ENCODE measurements around the gene PKD1.

Gene PKD1

DNA sequence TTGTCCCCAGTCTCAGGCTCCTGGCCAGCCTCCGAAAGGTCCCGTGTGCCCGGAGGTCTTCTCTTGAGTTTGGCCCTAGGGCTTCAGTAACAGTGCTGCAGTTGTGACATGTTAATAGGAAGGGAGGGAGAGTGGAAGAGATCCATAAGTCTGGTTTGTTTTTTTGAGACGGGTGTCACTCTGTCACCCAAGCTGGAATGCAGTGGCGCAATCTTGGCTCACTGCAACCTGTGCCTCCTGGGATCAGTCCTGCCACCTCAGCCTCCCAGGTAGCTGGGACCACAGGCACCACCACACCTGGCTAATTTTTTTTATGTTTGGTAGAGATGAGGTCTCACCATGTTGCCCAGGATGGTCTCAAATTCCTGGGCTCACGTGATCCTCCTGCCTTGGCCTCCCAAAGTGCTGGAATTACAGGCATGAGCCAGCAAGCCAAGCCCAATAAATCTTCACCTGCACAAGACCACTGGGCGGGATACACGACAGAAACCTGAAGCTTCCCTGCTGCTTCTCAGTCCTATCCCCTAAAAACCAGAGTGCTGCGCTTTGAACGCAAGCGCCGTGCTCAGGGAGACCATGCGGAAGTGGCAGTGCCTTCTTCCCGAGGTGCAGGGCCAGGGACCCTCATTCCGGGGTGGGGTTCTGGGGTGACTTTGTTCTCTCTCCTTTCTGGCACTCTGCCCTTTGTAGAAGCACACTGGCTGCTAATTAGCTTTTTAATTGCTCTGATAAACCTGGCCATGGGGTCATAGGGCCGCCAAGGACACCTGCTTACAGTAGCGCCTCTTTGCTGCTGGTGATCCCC, 30.8 kb upstream of the PKD1 start:
- H3K27ac ChIP-seq (ENCODE audit: low read length) = no peak overlapping the region
- no peak overlapping the region for H3K9ac ChIP-seq (ENCODE audit: low read depth, low read length)
- no peaks in the 10 kb centered on the region for H3K4me1 ChIP-seq (ENCODE audit: insufficient read depth, low read length)
- no peaks in the 10 kb centered on the region for H3K27me3 ChIP-seq (ENCODE audit: insufficient read depth, low read length)
- H3K36me3 ChIP-seq (ENCODE audit: insufficient read depth, low read depth, low read length) = peaks cover 25% of the 10 kb centered on the region
- no peak overlapping the region for H3K4me3 ChIP-seq (ENCODE audit: low read length)
- H3K9me3 ChIP-seq (ENCODE audit: insufficient read depth, low read depth, low read length) = no peaks in the 10 kb centered on the region

DNA sequence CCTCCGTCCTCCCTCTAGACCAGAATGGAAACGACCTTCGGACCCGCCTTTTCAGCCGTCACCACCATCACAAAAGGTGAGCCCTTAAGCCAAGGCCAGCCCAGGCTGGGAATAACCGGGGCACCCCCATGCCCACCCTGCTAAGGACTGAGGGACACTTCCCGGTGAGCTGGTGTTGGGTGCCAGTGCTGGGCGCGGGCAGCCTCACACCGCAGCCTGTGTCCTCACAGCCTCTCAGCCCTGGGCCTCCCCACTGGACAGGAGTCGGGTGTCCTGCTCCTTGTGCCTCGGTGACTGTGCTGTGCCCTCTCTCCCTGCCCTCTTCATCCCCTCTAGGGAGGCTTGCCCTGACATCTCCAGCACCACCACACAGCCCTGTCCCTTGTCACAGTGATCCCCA, 30.2 kb upstream of the PKD1 start:
- Histone ChIP-seq H3K4me1 (ENCODE audit: insufficient read depth, low read length) (no peaks in the 10 kb centered on the region), H3K27me3 (ENCODE audit: insufficient read depth, low read length) (no peaks in the 10 kb centered on the region), H3K9ac (ENCODE audit: low read depth, low read length) (no peak overlapping the region), H3K9me3 (ENCODE audit: insufficient read depth, low read depth, low read length) (no peaks in the 10 kb centered on the region), H3K4me3 (ENCODE audit: low read length) (no peak overlapping the region), H3K27ac (ENCODE audit: low read length) (no peak overlapping the region), H3K36me3 (ENCODE audit: insufficient read depth, low read depth, low read length) (peaks cover 24% of the 10 kb centered on the region)

DNA sequence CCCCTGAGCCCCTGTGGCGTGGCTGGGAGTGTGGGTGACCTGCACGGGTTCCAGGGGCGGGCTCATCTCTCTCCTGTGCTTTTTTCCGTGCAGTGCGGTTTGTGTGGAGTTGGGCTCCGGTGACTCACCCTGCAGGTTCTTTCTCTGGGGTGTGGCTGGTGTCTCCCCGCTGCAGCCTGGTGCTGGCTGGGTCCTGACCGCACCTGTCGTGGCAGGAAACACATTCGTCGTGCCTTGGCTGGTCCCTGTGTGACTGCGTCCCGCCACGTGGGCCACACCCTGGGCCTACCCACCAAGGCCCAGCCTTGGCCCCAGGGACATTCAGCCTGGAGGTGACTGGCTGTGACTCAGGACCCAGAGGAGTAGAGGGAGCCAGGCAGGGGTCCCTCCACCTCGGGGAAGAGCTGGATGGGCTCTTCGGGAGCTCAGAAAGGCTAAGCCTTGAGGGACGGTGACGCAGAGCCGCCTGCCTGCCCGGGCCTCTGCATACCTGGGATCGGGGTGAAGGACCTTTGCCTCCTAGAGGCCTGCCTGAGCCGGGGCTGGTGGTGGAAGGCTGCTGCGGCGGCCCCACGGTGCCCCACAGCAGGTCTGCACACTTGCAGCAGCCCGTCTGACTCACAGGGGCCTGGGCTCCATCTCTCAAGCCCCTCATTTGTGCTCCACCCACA, 27.6 kb upstream of the PKD1 start:
- H3K9me3 ChIP-seq (ENCODE audit: insufficient read depth, low read depth, low read length) = no peaks in the 10 kb centered on the region
- no peak overlapping the region for H3K4me3 ChIP-seq (ENCODE audit: low read length)
- no peak overlapping the region for H3K27ac ChIP-seq (ENCODE audit: low read length)
- H3K36me3 ChIP-seq (ENCODE audit: insufficient read depth, low read depth, low read length) = peaks cover 23% of the 10 kb centered on the region
- H3K4me1 ChIP-seq (ENCODE audit: insufficient read depth, low read length) = no peaks in the 10 kb centered on the region
- no peaks in the 10 kb centered on the region for H3K27me3 ChIP-seq (ENCODE audit: insufficient read depth, low read length)
- no peak overlapping the region for H3K9ac ChIP-seq (ENCODE audit: low read depth, low read length)

DNA sequence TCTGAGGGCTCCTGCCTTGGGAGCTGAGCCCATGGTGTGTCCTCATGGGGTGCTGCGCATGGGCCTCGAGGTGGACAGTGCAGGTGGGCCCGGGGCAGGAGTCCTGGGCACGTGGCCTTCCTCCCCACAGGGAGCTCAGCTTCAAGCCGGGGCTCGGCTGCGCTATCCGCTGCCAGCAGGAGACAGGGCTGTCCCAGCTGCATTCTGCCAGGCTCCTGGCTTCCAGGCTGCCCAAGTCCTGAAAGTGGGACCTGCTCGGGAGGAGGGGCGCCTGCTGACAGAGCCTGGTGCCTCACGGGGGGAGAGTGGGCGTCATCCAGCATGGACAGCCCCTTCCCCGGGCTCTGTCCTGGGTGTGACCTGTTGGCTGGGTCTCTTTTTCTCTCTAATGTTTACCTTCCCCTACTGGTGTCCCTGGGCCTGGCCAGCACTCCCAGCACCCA, 27.0 kb upstream of the PKD1 start:
- no peaks in the 10 kb centered on the region; the same call in 1 of the 2 replicates for H3K4me1 ChIP-seq (ENCODE audit: insufficient read depth, low read length)
- H3K4me3 ChIP-seq (ENCODE audit: low read length) = no peak overlapping the region
- H3K9ac ChIP-seq (ENCODE audit: low read depth, low read length) = no peak overlapping the region
- no peak overlapping the region for H3K27ac ChIP-seq (ENCODE audit: low read length)
- H3K36me3 ChIP-seq (ENCODE audit: insufficient read depth, low read depth, low read length) = peaks cover 21% of the 10 kb centered on the region
- no peaks in the 10 kb centered on the region for H3K9me3 ChIP-seq (ENCODE audit: insufficient read depth, low read depth, low read length)
- H3K27me3 ChIP-seq (ENCODE audit: insufficient read depth, low read length) = no peaks in the 10 kb centered on the region

DNA sequence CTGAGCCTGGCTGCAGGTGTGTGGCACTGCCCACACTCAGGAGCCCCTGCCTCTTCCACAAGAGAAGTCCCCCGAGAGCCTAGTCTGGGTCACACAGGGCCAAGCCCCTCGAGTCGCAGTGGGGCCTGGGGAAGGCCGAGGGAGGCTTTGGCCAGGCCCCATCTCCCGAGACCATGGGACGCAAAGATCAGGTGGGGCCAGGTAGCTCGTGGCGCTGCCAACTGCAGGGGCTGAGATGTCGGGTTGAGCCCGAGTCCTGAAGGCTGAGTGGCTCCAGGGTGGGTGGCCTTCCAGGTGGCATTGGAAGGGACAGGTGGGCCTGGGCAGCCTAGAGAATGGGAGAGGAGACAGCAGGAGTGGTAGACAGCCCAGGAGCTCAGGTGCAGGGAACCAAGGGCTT, 26.2 kb upstream of the PKD1 start:
- Histone ChIP-seq H3K36me3 (ENCODE audit: insufficient read depth, low read depth, low read length) (peaks cover 26% of the 10 kb centered on the region), H3K9me3 (ENCODE audit: insufficient read depth, low read depth, low read length) (no peaks in the 10 kb centered on the region), H3K27me3 (ENCODE audit: insufficient read depth, low read length) (no peaks in the 10 kb centered on the region), H3K4me3 (ENCODE audit: low read length) (no peak overlapping the region), H3K4me1 (ENCODE audit: insufficient read depth, low read length) (peaks cover under 1% of the 10 kb centered on the region), H3K9ac (ENCODE audit: low read depth, low read length) (no peak overlapping the region), H3K27ac (ENCODE audit: low read length) (no peak overlapping the region)

DNA sequence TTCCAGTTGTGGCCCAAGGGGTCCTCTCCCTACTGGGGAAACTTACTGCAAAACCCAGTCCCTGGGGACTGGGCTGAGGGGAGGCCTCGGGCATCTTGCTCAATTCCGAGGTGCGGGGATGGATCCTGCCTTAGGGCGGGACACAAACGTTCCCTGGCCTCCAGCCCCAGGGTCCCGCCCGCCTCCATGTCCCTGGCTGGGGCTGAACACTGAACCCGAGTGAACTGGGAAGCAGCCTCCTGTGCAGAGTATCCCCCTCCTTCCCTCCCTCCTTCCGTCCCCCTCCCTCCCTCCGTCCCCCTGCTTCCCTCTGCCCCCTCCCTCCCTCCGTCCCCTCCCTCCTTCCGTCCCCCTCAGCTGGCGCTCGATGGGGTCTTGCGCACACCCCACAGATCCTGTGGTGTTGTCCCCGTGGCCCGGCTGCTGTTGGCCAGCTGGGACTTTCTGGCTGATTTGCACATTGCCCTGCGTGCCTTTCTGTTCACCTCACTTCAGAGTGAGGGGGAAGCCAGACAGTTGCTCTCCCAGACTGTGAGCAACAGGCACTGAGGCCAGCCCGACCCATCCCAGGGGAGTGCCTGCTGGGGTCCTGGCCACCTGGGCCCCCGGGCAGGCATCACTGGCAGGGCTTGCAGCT, 25.3 kb upstream of the PKD1 start:
- Histone ChIP-seq H3K4me3 (ENCODE audit: low read length) (no peak overlapping the region), H3K36me3 (ENCODE audit: insufficient read depth, low read depth, low read length) (peaks cover 18% of the 10 kb centered on the region), H3K27me3 (ENCODE audit: insufficient read depth, low read length) (no peaks in the 10 kb centered on the region), H3K9me3 (ENCODE audit: insufficient read depth, low read depth, low read length) (no peaks in the 10 kb centered on the region), H3K27ac (ENCODE audit: low read length) (no peak overlapping the region), H3K9ac (ENCODE audit: low read depth, low read length) (no peak overlapping the region; the same call in 1 of the 2 replicates), H3K4me1 (ENCODE audit: insufficient read depth, low read length) (peaks cover 4% of the 10 kb centered on the region)

DNA sequence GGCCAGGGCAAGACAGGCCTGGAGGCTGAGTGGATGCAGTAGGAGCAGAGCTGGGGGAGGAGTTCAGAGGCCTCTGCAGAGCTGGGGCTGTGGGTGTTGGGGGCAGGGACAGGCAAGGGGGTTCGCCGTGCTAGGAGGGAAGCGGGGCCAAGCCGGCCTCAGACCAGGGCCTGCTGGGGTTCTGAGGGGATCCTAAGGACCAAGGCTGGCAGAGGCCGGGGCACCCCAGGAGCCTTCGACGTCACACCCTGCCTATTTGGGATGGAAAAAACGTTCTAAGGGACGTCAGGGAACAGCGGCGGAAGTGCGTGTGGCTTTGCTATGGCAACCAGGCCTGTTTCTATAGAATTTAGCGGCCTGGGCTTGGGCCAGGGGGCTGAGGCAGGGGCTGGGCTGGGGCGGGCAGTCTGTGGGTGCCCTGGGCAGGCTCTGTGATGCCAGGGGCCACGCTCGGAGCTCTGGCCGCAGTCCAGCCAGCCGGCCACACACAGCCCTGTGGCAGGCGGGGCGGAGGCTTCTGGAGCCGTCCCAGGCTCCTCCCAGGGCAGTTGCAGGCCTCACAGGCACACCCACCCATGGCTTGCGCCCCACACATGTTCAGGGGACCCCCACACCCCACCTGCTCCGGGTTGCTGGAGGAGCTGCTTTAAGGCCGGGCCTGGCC, 23.6 kb upstream of the PKD1 start:
- H3K27ac ChIP-seq (ENCODE audit: low read length) = no peak overlapping the region
- no peaks in the 10 kb centered on the region for H3K27me3 ChIP-seq (ENCODE audit: insufficient read depth, low read length)
- H3K4me3 ChIP-seq (ENCODE audit: low read length) = no peak overlapping the region
- peaks cover 19% of the 10 kb centered on the region for H3K36me3 ChIP-seq (ENCODE audit: insufficient read depth, low read depth, low read length)
- peaks cover 4% of the 10 kb centered on the region for H3K4me1 ChIP-seq (ENCODE audit: insufficient read depth, low read length)
- no peaks in the 10 kb centered on the region for H3K9me3 ChIP-seq (ENCODE audit: insufficient read depth, low read depth, low read length)
- H3K9ac ChIP-seq (ENCODE audit: low read depth, low read length) = no peak overlapping the region; the same call in 1 of the 2 replicates

DNA sequence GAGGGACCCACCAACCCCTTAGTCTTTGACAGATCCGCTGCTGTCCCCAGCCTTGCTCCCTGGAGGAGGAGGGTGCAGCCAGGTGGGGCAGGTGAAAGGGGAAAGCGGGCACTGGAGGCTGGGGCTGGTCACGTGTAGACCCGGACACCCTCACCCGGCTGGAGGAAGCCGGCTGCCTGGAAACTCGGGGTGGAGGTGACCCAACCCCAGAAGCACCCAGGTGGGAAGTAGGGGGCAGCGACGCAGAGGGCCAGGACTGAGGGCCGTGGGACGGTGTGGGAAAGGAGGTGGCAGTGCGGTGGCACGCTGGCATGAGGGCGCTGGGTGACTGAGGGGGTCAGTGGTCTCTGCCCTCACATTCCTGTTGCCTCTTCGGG, 22.6 kb upstream of the PKD1 start:
- Histone ChIP-seq H3K9ac (ENCODE audit: low read depth, low read length) (0 out of 2 replicates have a peak overlapping the region, but pooled peaks have one; percentile 37), H3K4me3 (ENCODE audit: low read length) (no peak overlapping the region), H3K36me3 (ENCODE audit: insufficient read depth, low read depth, low read length) (peaks cover 29% of the 10 kb centered on the region), H3K27me3 (ENCODE audit: insufficient read depth, low read length) (no peaks in the 10 kb centered on the region; the same call in 1 of the 2 replicates), H3K4me1 (ENCODE audit: insufficient read depth, low read length) (peaks cover 4% of the 10 kb centered on the region), H3K27ac (ENCODE audit: low read length) (no peak overlapping the region), H3K9me3 (ENCODE audit: insufficient read depth, low read depth, low read length) (no peaks in the 10 kb centered on the region)

DNA sequence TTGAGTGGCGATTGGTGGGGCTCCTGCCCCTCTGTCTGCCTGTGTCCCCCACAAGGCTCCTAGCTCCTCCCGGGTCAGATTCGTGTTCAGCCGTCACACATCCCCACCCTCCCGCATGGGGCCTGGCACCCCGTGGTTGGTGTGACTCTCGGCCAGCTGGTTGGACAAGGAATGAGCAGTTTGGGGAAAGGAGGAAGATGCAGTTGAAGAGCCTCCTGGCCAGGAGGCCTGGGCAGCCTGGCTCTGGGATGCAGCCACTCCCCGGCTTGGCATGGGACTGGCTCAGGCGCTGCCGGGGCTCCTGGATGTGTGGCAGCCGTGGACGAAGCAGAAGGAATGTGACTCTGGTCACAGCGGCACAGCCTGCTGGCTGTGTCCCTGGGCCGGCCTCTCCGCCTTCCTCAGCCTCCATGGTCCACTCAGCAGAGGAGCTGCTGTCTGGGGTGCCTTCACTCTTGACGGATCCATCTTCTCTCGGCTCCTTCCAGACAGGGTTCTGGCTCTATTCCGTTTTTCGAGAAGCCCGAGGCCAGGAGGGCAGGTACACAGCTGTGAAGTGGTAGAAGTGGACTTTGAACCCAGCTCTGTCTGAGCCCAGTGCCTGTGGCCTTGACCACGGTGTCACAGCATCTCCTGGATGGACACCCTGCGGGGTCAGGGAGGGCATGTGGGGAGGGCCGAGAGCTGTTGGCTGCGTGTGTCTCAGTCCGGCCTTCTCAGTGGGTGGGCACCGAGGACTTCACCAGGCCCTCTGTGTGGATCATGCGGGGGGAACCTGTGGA, 22.0 kb upstream of the PKD1 start:
- Histone ChIP-seq H3K9ac (ENCODE audit: low read depth, low read length) (peak overlapping the region; percentile 37; the same call in 1 of the 2 replicates), H3K9me3 (ENCODE audit: insufficient read depth, low read depth, low read length) (no peaks in the 10 kb centered on the region), H3K4me3 (ENCODE audit: low read length) (no peak overlapping the region), H3K36me3 (ENCODE audit: insufficient read depth, low read depth, low read length) (peaks cover 35% of the 10 kb centered on the region), H3K27me3 (ENCODE audit: insufficient read depth, low read length) (no peaks in the 10 kb centered on the region; the same call in 1 of the 2 replicates), H3K27ac (ENCODE audit: low read length) (no peak overlapping the region), H3K4me1 (ENCODE audit: insufficient read depth, low read length) (peaks cover 4% of the 10 kb centered on the region)

DNA sequence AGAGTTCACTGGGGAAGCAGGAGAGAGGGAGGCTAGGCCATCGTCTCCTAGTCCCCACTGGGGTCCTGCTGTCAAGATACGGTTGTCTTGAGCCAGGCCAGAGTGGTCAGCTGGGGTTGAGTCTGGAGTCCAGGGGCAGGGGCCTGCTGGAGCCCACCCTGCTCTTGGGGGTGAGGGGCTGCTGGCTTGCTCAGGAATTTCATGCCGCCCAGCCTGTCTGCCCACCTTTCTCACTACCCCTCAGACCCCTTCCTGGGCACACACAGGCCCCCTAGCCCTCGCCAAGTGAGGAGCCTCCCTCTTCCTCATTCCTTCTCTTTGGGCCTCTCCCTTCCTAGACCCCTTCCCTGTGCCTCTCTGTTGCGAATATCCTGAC, 21.1 kb upstream of the PKD1 start:
- no peak overlapping the region for H3K27ac ChIP-seq (ENCODE audit: low read length)
- H3K9ac ChIP-seq (ENCODE audit: low read depth, low read length) = peak overlapping the region; percentile 97; the same call in 1 of the 2 replicates
- H3K27me3 ChIP-seq (ENCODE audit: insufficient read depth, low read length) = no peaks in the 10 kb centered on the region; the same call in 1 of the 2 replicates
- H3K4me3 ChIP-seq (ENCODE audit: low read length) = peak overlapping the region; percentile 100; the same call in 1 of the 2 replicates
- H3K4me1 ChIP-seq (ENCODE audit: insufficient read depth, low read length) = peaks cover 4% of the 10 kb centered on the region
- peaks cover 43% of the 10 kb centered on the region for H3K36me3 ChIP-seq (ENCODE audit: insufficient read depth, low read depth, low read length)
- no peaks in the 10 kb centered on the region for H3K9me3 ChIP-seq (ENCODE audit: insufficient read depth, low read depth, low read length)
